HepG2 (cell line): ENCODE measurements around the gene RAPGEF5. TPM values are rescaled to one million over a fixed set of nuclear protein-coding genes. Genes with fewer than 3 reads are reported as not detected.
A peak's percentile ranks its signal among the peaks of the same experiment; 100 is the strongest.

Experiments used
- ATAC-seq: fragments of 200-7000 bp; cut with Tn5 transposase; 3 replicates; pipeline ENCODE4 v1.9.1; 2020; ENCODE audit warnings: mild to moderate bottlenecking, moderate library complexity
- BruUV-seq: library from RNA; stranded (reverse); fragments of 400-500 nt; replicated peaks from 2 replicates; lab custom pipeline; 2021; lab: Mats Ljungman, UMichigan
- CTCF ChIA-PET: fragments of 300-600 bp; formaldehyde crosslinking; extraction: SDS; loops from one replicate; lab custom pipeline; 2021; ENCODE audit warnings: low total read pairs, inconsistent platforms, low intra/inter-chr PET ratio; lab: Yijun Ruan, JAX
- POLR2A ChIA-PET: fragments of 350-600 bp; sonication (Branson Sonifier 250); formaldehyde crosslinking; loops from one replicate; lab custom pipeline; 2020; ENCODE audit warnings: antibody characterized with exemption, inconsistent platforms; lab: Yijun Ruan, JAX
- DNase-seq: peaks from one replicate; pipeline ENCODE4 v3.0.0-alpha.2; 2015; ENCODE audit warnings: low spot score
- FAIRE-seq: peaks from 3 replicates; lab custom pipeline; 2011; peaks lifted over from hg19 to GRCh38; lab: Jason Lieb, UNC
- H2AFZ ChIP-seq: one replicate; pipeline ENCODE4 v1.6.1; 2011; ENCODE audit warnings: low read length, inconsistent platforms
- H3K27ac ChIP-seq: fragments of 300-600 bp; 3 replicates; pipeline ENCODE4 v1.8.0; 2011; ENCODE audit warnings: mixed run types, mild to moderate bottlenecking, mixed read lengths, low read length, inconsistent platforms; ENCODE audit not compliant: insufficient read depth; ENCODE audit errors: extremely low read length
- H3K27me3 ChIP-seq, 2 experiments: fragments of 200-600 bp in 1 of 2; 2 replicates in 1 of 2; 3 replicates in 1 of 2; pipeline versions ENCODE4 v1.6.0 to v1.8.0; 2011; ENCODE audit warnings: low read length in 2 of 2, mild to moderate bottlenecking in 2 of 2, moderate library complexity in 2 of 2, inconsistent platforms in 1 of 2; ENCODE audit not compliant: insufficient read depth in 2 of 2, control insufficient read depth in 1 of 2
- H3K36me3 ChIP-seq, 2 experiments: fragments of 200-600 bp in 1 of 2; replicated peaks in 1 of 2; 2 replicates in 1 of 2; 3 replicates in 1 of 2; pipeline versions ENCODE4 v1.5.1 to v1.8.0; 2011; ENCODE audit warnings: low read length in 2 of 2, inconsistent platforms in 1 of 2; ENCODE audit not compliant: insufficient read depth in 2 of 2, control insufficient read depth in 1 of 2
- H3K4me1 ChIP-seq: 2 replicates; pipeline ENCODE4 v1.5.1; 2012; ENCODE audit warnings: low read length, inconsistent platforms; ENCODE audit not compliant: insufficient read depth
- H3K4me2 ChIP-seq: 2 replicates; pipeline ENCODE4 v1.6.0; 2011; ENCODE audit warnings: low read depth, low read length, inconsistent platforms
- H3K4me3 ChIP-seq, 3 experiments: fragments of 200-600 bp in 1 of 3; sonication (generic), shearing (Covaris generic) in 1 of 3; replicated peaks in 1 of 3; 2 replicates each; pipeline ENCODE4 v1.5.1; 2011 to 2016; ENCODE audit warnings: low read length in 3 of 3, inconsistent platforms in 2 of 3, low read depth in 2 of 3, mild to moderate bottlenecking in 2 of 3, control low read depth in 1 of 3, mixed read lengths in 1 of 3; ENCODE audit not compliant: insufficient read depth in 1 of 3
- H3K79me2 ChIP-seq: one replicate; pipeline ENCODE4 v1.6.1; 2011; ENCODE audit warnings: low read length, inconsistent platforms; ENCODE audit not compliant: insufficient read depth
- H3K9ac ChIP-seq: 2 replicates; pipeline ENCODE4 v1.6.0; 2011; ENCODE audit warnings: mild to moderate bottlenecking, low read depth, low read length, inconsistent platforms; ENCODE audit not compliant: insufficient read depth
- H3K9me3 ChIP-seq: 2 replicates; pipeline ENCODE4 v1.5.1; 2012; ENCODE audit warnings: mild to moderate bottlenecking, low read length
- H4K20me1 ChIP-seq: 2 replicates; pipeline ENCODE4 v1.6.0; 2011; ENCODE audit warnings: inconsistent platforms, mild to moderate bottlenecking, low read length, moderate library complexity; ENCODE audit not compliant: insufficient read depth
- KDM1A ChIP-seq: IDR thresholded peaks from 2 replicates; pipeline ENCODE4 v1.6.1; 2016; ENCODE audit warnings: missing compliant biosample characterization
- ZMYM2 ChIP-seq: sonication (generic); formaldehyde crosslinking; IDR thresholded peaks from 2 replicates; pipeline ENCODE4 v1.8.0; 2022; ENCODE audit warnings: mild to moderate bottlenecking, missing genetic modification reagents
- WGBS: methylation state at CpG from one replicate; pipeline ENCODE4 v1.1.6; 2017; ENCODE audit warnings: low lambda C conversion rate; 5-methylcytosine and 5-hydroxymethylcytosine counted together
- in situ Hi-C: cut with HindIII; loops from 2 replicates; pipeline ENCODE4 v1.10.0; 2017; ENCODE audit warnings: low pct_unique_long_range_greater_than_20kb; ENCODE audit not compliant: extremely low pct_ligation_motif_present
- intact Hi-C: fragments of 100-400 bp; cut with micrococcal nuclease; formaldehyde crosslinking; loops from one replicate; pipeline ENCODE4 v1.10.0; 2022; ENCODE audit not compliant: unreplicated experiment
- polyA plus RNA-seq, 8 experiments: library from polyadenylated mRNA; depleted of rRNA in 3 of 8; stranded (reverse) in 7 of 8; unstranded in 1 of 8; fragments of >200 nt; fragmentation: Illumina TruSeq in 4 of 8; extraction: Trizol in 4 of 8; gene quantifications; 2 replicates each; pipeline versions ENCODE4 v1.2.1 to v1.2.3, GENCODE V29; 2011 to 2016; ENCODE audit warnings: low read depth in 4 of 8, missing spikeins in 1 of 8, mixed read lengths in 1 of 8; ENCODE audit not compliant: insufficient read depth in 1 of 8
- total RNA-seq, 5 experiments: library from RNA; depleted of rRNA; stranded (reverse); fragments of >200 nt; fragmentation: Illumina TruSeq; extraction: Trizol; gene quantifications; 2 replicates each; pipeline ENCODE4 v1.2.3, GENCODE V29; 2016; ENCODE audit warnings: low read depth in 1 of 5
- TF ChIP-seq, protein P1 (sequence below): sonication (generic); formaldehyde crosslinking; IDR thresholded peaks from 2 replicates; pipeline ENCODE4 v1.9.0; 2021; ENCODE audit warnings: missing genetic modification reagents, borderline replicate concordance
- TF ChIP-seq, protein P2 (sequence below): sonication (generic); formaldehyde crosslinking; IDR thresholded peaks from 2 replicates; pipeline ENCODE4 v1.8.1; 2023; ENCODE audit warnings: mild to moderate bottlenecking, missing genetic modification reagents
- TF ChIP-seq, protein P3 (sequence below): IDR thresholded peaks from 2 replicates; pipeline ENCODE4 v1.6.1; 2016; ENCODE audit warnings: missing genetic modification reagents, missing compliant biosample characterization
- TF ChIP-seq, protein P4 (sequence below): IDR thresholded peaks from 2 replicates; pipeline ENCODE4 v1.6.1; 2016; ENCODE audit warnings: low read depth
- TF ChIP-seq, protein P5 (sequence below), 2 experiments: sonication (generic) in 1 of 2; formaldehyde crosslinking in 1 of 2; IDR thresholded peaks; 2 replicates each; pipeline versions ENCODE4 v1.6.1 to v1.9.0; 2014 to 2022; ENCODE audit warnings: antibody characterized with exemption in 1 of 2, borderline replicate concordance in 1 of 2, inconsistent platforms in 1 of 2, low read depth in 1 of 2, missing genetic modification reagents in 1 of 2

Gene RAPGEF5
- total and polyA plus RNA-seq, 2 of the 13 experiments (the other 11 are each of a cell fraction or from before 2014, with no cell fraction given): 17.1 to 23.4 TPM

DNA sequence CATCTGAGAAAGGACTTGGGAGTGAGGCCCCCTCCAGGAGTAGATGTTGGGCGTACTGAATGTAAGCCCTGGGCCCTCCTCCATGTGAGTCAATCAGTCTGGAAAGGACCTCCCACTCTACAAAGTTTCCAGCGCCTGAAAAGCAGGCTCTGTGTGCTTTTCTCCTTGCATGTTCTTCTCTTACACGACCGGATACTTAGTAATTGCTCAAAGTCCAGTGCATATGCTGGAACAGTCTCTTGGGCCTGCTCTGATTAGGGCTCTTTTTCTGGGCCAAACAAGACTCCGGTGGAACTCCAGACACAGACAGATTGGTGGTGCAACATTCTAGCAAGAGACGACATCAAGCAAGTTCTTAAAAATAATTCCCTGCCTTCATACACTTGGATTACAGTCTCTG is 38.3 kb upstream of the RAPGEF5 start (continued):
- TF ChIP-seq ZMYM2 (CRISPR knock-in tag): no peak
- TF ChIP-seq, protein P1, sequence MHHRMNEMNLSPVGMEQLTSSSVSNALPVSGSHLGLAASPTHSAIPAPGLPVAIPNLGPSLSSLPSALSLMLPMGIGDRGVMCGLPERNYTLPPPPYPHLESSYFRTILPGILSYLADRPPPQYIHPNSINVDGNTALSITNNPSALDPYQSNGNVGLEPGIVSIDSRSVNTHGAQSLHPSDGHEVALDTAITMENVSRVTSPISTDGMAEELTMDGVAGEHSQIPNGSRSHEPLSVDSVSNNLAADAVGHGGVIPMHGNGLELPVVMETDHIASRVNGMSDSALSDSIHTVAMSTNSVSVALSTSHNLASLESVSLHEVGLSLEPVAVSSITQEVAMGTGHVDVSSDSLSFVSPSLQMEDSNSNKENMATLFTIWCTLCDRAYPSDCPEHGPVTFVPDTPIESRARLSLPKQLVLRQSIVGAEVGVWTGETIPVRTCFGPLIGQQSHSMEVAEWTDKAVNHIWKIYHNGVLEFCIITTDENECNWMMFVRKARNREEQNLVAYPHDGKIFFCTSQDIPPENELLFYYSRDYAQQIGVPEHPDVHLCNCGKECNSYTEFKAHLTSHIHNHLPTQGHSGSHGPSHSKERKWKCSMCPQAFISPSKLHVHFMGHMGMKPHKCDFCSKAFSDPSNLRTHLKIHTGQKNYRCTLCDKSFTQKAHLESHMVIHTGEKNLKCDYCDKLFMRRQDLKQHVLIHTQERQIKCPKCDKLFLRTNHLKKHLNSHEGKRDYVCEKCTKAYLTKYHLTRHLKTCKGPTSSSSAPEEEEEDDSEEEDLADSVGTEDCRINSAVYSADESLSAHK (CRISPR knock-in tag): no peak
- TF ChIP-seq, protein P2, sequence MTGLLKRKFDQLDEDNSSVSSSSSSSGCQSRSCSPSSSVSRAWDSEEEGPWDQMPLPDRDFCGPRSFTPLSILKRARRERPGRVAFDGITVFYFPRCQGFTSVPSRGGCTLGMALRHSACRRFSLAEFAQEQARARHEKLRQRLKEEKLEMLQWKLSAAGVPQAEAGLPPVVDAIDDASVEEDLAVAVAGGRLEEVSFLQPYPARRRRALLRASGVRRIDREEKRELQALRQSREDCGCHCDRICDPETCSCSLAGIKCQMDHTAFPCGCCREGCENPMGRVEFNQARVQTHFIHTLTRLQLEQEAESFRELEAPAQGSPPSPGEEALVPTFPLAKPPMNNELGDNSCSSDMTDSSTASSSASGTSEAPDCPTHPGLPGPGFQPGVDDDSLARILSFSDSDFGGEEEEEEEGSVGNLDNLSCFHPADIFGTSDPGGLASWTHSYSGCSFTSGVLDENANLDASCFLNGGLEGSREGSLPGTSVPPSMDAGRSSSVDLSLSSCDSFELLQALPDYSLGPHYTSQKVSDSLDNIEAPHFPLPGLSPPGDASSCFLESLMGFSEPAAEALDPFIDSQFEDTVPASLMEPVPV: no peak
- TF ChIP-seq, protein P3, sequence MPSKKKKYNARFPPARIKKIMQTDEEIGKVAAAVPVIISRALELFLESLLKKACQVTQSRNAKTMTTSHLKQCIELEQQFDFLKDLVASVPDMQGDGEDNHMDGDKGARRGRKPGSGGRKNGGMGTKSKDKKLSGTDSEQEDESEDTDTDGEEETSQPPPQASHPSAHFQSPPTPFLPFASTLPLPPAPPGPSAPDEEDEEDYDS (CRISPR knock-in tag): 0 out of 2 replicates have a peak, but pooled peaks have one; percentile 21
- TF ChIP-seq, protein P4, sequence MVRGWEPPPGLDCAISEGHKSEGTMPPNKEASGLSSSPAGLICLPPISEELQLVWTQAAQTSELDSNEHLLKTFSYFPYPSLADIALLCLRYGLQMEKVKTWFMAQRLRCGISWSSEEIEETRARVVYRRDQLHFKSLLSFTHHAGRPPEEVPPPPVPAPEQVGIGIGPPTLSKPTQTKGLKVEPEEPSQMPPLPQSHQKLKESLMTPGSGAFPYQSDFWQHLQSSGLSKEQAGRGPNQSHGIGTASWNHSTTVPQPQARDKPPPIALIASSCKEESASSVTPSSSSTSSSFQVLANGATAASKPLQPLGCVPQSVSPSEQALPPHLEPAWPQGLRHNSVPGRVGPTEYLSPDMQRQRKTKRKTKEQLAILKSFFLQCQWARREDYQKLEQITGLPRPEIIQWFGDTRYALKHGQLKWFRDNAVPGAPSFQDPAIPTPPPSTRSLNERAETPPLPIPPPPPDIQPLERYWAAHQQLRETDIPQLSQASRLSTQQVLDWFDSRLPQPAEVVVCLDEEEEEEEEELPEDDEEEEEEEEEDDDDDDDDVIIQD: no peak
- TF ChIP-seq, all 625 proteins: peak for 5

DNA sequence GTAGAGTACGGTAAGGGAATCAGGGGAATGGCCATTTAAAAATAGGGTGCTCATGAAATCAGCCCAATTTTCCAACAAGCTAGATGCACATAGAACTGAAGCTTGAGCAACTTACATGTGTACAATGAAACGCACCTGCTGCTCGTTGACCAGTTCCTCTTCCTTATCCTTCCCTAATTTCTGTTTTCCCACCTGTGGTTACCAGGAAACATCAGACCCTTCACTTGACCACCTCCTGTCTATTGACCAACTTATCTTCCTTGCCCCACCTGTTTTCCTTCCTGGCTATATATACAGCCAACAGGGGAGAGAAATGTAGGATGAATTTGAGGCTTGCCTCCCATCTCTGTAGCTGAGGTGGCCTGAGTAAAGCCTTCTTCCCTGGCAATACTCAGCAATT is 37.8 kb upstream of the RAPGEF5 start:
- FAIRE-seq (no peak), ATAC-seq (peak; percentile 50; the same call in 1 of the 3 replicates), DNase-seq (no peak)
- Histone ChIP-seq H3K79me2 (no peaks in the 10 kb centered on the region), H3K27ac (no peak overlapping the region), H2AFZ (peak overlapping the region; percentile 44), H3K27me3 (peaks cover 0 to 1% of the 10 kb centered on the region in 2 experiments; a peak in 2 of 5 replicates), H4K20me1 (no peaks in the 10 kb centered on the region), H3K4me2 (peak overlapping the region; percentile 46), H3K9ac (no peak overlapping the region), H3K4me3 (no peak overlapping the region), H3K4me1 (peaks cover 29% of the 10 kb centered on the region), H3K36me3 (no peaks in the 10 kb centered on the region), H3K9me3 (no peaks in the 10 kb centered on the region)
- CTCF ChIA-PET: no interaction called here
- BruUV-seq: no TSS peak
- 82% methylated on average over 3 of the region's 3 CpGs for WGBS
- intact Hi-C loops: no loop called here
- no peak for TF ChIP-seq KDM1A (CRISPR knock-in tag)
- TF ChIP-seq, protein P5, sequence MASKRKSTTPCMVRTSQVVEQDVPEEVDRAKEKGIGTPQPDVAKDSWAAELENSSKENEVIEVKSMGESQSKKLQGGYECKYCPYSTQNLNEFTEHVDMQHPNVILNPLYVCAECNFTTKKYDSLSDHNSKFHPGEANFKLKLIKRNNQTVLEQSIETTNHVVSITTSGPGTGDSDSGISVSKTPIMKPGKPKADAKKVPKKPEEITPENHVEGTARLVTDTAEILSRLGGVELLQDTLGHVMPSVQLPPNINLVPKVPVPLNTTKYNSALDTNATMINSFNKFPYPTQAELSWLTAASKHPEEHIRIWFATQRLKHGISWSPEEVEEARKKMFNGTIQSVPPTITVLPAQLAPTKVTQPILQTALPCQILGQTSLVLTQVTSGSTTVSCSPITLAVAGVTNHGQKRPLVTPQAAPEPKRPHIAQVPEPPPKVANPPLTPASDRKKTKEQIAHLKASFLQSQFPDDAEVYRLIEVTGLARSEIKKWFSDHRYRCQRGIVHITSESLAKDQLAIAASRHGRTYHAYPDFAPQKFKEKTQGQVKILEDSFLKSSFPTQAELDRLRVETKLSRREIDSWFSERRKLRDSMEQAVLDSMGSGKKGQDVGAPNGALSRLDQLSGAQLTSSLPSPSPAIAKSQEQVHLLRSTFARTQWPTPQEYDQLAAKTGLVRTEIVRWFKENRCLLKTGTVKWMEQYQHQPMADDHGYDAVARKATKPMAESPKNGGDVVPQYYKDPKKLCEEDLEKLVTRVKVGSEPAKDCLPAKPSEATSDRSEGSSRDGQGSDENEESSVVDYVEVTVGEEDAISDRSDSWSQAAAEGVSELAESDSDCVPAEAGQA (IDR thresholded peaks at IDR 0.05; ENCODE audit: low read depth): no peak
- TF ChIP-seq, protein P5 (CRISPR knock-in tag; IDR thresholded peaks at IDR 0.05; ENCODE audit: borderline replicate concordance): no peak
- in situ Hi-C loops: no loop called here
- POLR2A ChIA-PET: no interaction called here
